8988T (cell line): ENCODE data around the gene HSD17B2.

ENCODE experiments used
- DNase-seq: peaks from one replicate; pipeline ENCODE4 v3.0.0; 2011

Gene HSD17B2

DNA sequence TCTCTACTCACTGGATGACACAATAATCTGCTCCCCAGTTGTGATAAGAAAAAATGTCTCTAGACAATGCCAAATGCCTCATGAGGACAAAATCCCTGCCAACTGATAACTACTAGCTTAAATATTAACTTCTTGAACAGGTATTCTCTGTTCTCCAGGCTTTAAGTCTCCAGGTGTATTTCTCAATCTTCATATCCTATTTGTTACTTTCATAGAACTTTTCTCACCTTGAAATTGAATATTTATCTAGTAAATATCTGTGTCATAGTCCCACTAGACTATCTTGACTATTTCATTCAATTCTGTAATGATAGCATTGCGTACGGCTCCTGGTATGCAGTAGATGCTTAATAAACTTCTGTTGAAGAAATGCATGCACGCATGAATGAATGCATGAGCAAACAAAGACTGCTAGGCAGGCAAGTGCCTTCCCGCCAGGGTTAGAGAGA, 15.9 kb downstream of the HSD17B2 start:
- no peak for DNase-seq

DNA sequence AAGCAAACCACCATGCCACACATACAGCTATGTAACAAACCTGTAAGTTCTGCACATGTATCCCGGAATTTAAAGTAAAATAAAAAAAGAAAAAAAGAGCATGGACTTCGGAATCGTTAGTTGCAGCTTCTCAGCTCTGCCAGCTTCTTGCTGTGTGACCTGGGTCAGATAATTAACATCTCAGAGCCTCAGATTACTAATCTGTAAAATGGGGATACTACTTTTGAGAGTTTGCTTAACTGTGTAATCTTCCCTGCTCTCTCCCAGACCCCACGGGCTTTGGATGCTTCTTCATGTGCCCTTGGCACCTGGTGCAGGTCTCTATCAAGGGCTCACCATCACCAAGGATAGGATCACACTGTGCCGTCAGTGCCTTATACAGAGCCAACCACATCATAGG, 16.6 kb downstream of the HSD17B2 start:
- no peak for DNase-seq

DNA sequence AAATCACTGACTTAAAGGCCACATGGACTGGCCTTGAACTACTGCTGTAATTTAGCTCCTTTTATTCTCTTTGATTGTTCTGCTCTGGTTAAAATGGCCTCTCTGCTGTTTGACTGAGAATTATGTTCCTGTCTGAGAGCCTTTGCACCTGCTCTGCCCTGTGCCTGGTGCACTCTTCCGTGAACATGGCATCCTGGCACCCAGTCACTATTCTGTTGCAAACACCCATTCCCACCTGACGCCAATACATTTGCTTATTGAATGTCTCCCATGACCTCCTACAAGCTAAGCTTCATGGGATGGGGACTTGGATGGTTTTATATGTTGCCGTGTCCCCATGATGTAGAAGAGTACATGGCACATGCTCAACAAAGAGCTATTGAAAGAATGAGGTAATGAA, 20.1 kb downstream of the HSD17B2 start:
- DNase-seq = no peak

DNA sequence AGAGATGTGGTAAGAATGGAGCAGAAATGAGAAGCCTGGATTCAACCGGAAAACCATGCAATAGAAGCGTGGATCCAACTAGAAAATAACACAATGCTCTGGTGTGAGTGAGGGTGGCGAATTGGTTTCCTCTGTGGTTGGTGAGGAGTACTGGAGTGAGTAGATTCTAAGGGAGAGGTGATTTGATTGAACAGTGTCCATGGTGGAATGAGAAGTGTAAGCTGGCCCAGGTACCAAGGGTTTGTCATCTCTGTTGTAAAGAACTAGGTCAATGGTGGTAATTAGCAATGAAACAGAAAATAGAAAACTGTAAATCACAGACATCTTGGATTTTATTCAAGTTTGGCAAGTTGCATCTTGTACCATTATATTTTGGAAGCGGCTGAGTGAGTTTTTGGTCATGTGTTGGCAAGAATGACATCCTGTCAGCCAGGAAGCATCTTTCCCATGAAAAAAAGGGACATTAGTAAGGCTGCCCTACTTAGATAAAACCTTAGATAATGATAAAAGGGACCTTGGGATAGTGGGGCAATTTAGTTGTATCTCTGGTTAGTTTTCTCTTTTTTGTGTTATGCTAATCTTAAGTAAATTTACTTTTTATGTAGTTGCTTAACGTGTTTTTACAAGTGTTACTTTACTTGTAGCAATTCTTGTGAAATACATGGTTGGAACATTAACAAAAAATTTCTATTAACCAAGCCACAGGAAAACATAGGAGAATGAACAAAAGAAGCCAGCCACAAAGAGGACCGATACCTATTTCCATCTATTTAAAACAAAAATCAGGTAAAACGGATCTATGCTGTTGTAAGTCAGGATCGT, 20.9 kb downstream of the HSD17B2 start:
- no peak for DNase-seq

DNA sequence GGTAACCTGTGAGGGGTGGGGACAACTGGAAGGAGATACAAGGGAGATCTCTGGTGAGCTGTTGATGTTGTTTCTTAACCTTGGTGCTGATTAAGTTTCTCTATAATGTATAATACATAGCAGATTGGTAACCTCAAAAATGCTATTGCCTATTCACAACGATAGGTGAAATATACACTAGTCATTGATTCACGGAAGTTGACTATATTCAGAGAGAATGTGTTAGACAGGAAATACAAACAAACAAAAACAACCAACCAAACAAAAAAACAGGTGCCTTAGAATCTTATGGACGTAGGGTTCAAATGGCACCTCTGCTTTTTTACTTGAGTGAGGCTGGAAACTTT, 21.5 kb downstream of the HSD17B2 start:
- DNase-seq = no peak

DNA sequence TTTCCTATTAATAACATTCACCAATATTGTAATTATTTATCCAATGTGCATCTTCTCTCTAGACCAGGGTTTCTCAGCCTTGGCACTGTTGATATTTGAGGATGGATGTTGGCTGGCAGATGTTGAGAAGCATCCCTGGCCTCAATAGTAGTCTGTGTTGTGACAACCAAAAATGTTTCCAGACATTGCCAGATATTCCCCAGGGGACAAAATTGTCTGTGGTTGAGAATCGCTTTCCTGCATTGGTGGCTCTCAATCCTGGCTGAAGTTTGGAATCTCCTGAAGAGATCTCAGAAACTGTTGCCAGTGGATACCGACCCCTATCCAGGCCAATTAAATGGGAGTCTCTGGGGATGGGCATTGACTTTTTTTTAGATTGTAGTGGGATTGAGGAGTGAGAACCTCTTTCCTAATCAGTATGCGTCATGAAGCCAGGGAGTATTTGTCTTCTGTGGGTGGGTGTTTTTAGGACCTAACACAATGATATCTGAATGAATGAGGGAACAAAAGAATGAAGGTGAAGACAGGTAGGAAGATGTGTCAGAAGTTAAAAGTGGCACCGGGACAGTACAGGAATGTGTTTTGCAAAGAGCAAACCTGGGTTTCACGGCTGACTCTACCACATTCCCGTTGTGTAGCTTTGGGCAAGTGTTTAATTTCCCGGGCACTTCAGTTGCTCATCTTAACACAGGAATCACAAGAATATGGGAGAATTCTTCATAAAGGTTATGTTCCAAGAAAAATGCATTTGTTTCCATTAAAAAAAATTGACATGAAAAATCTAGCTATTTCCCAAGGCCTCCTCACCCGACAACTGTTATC, 24.3 kb downstream of the HSD17B2 start:
- DNase-seq = no peak

DNA sequence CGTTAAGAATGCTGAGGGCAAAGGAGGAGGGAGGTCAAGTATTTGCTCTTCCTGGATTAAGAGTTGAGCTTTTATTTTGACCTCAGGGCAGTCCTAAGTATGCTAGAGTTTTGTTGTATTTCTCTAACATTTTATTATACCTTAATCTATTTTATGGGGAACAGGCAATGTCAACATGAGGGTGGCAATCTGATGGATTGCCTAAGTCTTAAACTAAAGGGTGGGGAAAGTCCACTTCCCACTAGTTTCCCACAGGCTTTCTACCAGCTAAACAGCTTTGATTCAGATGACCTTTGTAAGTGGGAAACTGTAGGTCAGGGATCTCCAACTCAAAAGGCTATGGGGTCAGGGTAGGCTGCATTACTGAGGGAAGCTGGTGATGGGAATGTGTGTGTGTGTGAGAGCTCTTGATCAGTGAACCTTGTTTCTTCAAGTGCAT, 24.9 kb downstream of the HSD17B2 start:
- DNase-seq = no peak

DNA sequence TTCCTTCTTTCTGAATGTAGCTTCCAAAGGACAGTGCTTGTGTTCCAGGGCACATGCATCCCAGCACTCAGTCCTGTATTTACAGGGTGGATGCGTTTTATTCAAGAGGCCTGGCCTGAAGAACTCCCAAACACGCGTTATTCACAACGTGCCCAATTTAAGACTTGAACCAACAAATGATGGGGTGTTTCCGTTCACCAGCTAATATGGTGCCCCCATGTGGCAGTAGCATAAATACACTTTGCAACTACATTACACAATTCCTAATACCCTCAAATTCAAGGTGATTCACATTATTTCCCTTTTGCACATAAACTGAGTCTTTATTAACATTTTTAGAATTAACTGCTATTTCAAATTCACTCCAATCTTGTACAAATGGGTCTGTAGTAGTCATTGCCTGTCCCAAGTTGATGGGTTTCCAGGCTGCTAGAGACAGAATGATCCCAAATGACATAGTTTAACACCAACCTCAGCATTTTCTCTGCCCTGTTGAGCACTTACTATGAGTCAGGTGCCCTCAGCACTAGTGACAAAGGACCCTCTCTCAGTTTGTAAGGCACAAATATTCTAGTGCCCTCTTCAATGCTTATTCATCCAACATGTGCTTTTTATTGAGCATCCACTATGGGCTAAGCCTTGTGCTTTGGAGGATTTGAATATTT, 26.9 kb downstream of the HSD17B2 start:
- peak; percentile 32 for DNase-seq

DNA sequence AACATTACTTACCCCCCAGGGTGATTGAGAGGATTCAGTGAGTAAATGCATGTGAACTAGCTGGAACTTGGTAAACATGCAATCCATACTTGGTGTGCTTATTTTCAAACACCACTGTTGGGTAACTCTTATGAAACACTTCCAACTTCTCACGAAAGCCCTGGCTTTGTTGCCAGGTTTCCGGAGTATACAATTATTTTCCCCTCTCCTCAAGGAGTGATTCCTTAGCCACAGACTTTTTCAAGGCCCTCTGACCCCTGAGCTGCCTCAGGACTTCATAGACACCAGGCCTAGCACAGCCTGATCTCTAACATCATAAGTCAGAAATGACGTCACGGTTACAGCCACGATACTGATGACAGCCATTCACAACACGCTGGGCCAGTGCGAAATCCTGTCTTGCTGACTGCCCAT, 27.6 kb downstream of the HSD17B2 start:
- DNase-seq = no peak

DNA sequence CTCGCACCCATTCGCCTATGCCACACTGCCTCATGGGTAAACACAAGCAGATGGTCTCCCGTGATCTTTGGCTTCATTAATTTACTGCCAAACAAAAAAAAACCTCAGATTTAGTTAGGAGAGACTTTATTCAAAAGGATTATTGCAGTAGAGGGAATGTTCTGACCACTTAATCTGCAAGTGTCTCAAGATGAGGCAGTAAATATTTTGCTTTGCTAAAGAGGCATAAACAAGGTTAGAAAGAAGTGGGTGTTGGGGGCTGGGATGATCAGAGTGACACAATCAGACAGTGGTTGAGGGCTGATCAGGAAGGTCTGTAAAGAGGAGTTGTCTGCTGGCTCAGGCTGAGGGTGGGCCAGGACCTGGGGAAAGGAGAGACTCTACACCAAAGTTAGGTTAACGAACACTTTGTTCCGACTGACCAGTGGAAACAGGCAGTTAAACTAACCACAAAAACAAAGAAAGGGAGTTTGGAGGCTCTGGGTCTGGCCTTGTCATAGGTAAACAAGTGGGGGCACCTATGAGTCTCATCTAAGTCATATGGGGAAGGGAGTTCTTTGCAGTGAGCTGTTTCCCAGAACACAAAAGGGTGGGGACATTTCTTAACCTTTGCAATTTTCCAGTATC, 28.5 kb downstream of the HSD17B2 start:
- DNase-seq = no peak

DNA sequence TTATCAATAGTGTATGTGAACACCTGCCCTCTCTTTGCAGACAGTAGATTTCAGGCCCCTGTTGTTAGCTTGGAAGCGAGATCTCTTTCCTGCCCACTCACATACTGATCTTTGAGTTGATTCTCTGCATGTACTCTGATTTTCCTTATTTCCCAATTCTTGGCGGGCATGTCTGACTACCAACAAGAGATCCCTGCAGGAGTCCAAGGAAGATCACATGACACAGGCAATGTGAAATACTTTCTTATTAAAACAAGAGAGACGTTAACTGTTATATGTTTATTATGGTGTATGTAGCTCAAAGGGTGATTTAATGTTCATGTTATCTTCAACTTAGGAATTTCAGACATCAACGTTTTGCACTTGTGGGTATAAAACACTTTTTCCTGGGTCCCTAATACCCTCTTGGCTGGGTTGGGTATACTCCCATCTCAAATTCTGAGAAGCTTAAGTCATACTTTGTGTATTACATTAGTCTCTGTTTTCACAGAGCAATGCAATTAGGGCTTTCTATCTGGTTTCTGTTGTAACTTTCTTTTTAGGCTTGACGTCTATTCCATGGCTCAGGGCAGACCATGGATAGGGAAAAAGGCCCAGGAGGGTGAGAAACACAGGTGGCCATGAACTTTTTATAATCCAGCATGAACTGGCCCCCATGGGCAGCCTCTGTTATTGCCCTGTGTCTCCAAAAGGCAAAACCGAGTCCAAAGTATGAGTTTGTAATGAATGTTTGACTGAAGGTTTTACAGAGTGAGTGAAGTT, 32.2 kb downstream of the HSD17B2 start:
- DNase-seq = no peak

DNA sequence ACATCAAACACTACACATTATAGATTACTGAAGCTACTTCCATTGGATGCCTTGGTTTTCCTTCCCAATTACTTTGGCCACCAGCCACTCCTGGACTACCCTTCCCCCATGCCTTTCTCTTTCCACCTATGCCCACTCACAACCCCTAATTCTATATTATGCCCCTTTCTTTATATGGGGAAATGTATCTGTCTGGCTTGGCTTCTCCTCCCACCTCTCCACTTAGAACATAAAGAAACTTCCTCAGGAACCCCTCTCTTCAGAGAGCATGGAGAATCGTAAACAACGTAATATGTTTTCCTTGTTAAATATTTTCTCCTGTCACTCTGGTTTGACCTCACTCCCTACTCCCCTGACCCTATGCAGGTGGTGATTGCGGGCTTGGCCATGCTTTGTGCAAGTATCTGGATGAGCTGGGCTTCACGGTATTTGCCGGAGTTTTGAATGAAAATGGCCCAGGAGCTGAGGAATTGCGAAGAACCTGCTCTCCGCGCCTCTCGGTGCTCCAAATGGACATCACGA, 32.8 kb downstream of the HSD17B2 start:
- DNase-seq = no peak

DNA sequence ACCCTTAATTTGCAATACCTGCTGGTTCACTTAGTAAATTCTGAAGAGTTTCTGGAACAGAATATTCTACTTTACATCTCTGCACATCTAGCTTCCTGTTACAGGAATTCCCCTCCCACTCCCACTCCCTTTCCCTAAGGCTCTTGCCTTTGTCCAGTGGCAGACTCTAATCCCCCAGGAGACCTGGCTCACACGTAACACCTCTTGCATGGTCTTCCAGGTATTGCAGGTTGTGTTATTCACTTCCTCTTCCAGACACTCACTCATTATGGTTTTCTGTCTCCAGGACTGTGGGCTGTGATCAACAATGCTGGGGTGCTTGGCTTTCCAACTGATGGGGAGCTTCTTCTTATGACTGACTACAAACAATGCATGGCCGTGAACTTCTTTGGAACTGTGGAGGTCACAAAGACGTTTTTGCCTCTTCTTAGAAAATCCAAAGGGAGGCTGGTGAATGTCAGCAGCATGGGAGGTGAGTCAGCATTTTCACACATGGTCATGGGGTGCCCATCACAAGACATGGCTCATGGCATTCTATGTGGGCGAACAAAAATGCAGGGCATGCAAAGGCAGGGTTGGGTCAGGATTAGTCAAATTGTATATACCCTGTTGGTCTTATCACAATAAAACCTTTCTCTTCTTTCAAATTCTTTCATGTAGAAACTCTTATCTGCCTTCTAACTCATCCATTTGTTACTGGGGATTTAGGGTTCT, 35.8 kb downstream of the HSD17B2 start:
- DNase-seq = no peak

DNA sequence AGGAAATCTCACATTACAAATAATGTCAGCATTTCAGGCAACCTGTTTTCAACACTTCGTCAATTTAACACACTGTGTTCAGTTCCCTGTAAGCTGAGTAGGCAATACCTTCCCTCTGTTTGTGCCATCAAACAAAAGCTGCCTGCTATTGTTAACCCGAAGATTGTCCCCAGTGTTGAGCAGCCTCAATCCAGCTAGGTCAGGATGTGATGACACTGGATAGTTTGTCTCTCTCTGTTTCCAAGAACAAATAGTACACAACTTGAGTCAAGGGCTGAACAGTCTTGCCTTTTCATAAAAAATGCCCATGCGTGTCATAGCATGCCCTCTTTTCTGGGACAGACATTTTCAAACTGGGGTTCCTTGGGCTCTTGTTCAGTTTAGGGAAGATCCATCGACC, 36.4 kb downstream of the HSD17B2 start:
- DNase-seq = no peak

DNA sequence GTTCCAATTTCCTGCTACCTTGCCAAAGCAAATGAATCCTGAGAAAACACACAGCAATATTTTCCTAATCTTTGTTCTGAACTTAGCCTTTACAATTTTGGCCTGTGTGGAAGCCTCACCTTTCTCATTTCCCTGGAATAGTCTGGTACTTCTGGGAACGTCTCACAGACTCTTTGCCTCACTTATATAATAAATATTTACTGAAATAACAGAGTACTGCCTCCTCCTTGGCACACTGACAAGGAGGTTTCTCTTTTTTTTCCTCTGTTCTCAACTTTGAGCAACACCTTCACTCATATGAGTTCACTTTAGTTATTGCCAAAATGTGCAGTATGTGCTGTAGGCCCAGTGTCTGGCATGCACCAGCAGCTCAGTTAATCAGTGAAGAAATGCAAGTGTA, 37.3 kb downstream of the HSD17B2 start:
- DNase-seq = no peak

DNA sequence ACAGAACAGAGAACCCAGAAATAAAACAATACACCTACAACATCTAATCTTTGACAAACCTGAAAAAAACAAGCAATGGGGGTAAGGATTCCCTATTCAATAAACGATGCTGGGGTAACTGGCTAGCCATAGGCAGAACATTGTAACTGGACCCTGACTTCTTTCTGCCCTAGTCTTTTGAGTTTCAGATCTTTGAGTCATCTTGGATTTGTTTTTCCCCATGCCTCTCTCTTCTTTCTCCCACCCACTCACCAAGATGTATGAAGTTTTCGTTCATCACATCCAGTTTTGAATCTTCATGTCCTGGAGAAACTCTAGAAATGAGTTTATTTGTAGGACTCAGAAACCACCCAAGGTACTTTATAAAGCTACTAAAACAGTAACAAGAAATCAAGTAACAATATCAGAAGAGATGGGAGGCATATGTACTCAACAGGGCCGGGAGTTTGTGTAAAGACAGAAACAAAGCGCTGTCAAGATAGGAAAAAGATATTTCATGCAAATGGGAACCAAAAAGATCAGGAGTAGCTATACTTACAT, 39.0 kb downstream of the HSD17B2 start:
- DNase-seq = no peak

DNA sequence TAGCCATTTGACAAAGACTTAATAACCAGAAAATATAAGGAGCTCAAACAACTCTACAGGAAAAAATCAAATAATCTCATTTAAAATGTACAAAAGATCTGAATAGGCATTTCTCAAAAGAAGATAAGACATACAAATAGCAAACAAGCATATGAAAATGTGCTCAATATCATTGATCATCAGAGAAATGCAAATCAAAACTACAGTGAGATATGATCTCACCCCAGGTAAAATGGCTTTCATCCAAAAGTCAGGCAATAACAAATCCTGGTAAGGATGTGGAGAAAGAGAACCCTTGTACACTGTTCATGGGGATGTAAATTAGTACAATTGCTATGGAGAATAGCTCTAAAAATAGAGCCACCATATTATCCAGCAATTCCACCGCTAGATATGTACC, 43.1 kb downstream of the HSD17B2 start:
- DNase-seq = no peak

DNA sequence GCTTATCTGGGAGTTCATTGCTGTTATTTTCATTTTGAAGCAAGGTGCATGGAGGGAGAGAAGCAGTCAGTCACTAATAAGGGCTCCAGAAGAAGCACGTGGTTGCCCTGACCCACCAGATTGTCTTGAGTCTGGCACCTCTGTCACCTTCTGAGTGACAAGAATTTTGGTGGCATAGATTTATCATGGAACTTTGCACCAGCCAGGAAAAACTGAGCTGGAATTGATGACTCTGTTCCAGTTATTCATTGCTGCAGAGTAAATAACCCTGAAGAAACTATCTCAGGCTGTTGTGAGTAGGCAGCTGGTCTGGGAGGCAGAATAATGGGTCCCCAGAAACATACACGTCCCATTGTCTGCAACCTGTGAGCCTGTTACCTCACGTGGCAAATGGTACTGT, 44.8 kb downstream of the HSD17B2 start:
- DNase-seq = no peak

DNA sequence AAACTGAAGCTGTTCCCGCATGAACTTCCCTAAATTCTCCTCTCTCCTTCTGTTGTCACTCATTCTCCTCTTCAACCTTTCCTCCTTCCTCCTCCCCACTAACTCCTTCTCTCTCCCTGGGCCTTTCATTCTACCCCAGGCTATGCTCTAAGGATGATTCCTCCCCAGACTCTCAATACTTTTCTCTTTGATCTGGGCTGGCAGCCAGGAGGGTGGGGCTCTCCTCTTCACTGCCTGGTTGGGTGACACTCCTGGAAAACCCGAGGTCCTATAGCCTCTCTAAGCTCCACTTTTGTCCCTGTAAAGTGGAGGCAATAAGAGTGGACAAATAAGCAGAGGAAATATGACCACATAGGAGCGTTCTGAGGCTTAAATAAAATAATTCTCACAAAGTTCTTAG, 46.2 kb downstream of the HSD17B2 start:
- no peak for DNase-seq

DNA sequence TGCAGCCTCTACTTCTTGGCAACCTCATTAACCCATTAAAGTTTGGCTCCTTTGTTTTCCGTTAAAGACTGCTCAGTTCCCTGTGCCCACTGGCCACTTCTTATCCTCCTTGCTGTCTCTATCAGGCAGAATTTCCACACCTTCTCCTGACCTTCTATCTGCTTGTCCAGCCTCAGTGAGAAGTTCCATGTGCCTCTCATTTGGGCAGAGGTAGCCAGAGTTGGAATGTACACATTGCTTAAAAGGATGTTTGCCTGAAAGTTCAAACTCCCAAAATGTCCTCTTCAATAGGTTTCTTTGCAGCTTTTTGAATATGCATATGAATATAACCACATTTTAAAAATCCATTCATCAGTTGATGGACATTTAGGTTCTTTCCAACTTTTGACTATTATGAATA, 47.0 kb downstream of the HSD17B2 start:
- DNase-seq = no peak

DNA sequence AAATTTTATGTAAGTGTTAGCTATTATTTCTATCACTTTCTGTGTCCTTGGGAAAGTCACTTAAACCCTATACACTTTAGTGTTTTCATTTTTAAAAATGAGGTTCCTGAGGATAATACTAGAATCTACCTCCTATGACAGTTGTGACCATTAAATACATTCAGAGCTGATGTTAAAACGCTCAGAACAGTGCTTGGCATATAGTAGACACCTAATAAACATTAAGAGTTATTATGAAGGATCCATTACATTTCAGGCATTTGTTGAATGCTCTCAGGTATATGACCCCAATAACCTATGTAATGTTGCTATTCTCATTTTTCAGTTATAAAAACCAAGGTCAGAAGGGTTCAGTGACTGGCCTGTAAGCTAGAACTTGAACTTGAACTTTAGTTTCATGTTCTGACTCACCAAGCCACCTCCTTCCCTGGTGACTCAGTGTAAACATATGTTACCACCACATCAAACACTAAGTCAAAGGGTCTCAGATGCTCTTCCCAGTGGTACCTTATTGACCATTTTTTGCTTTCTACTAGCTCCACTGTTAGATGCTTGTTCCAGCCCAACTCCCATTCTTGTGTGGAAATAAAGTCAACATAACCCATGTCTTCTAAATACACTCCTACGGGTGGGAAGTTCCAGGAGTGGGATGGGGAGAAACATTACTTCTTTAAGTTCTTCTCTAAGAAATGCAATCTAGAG, 47.6 kb downstream of the HSD17B2 start:
- DNase-seq = no peak
